ENCODE measurements around the gene MCEMP1. TPM values are rescaled to one million over a fixed set of nuclear protein-coding genes. Genes with fewer than 3 reads are reported as not detected.

Gene MCEMP1
- total and polyA plus RNA-seq, 2 of the 13 experiments (the other 11 are each of a cell fraction or from before 2014, with no cell fraction given) = not detected

DNA sequence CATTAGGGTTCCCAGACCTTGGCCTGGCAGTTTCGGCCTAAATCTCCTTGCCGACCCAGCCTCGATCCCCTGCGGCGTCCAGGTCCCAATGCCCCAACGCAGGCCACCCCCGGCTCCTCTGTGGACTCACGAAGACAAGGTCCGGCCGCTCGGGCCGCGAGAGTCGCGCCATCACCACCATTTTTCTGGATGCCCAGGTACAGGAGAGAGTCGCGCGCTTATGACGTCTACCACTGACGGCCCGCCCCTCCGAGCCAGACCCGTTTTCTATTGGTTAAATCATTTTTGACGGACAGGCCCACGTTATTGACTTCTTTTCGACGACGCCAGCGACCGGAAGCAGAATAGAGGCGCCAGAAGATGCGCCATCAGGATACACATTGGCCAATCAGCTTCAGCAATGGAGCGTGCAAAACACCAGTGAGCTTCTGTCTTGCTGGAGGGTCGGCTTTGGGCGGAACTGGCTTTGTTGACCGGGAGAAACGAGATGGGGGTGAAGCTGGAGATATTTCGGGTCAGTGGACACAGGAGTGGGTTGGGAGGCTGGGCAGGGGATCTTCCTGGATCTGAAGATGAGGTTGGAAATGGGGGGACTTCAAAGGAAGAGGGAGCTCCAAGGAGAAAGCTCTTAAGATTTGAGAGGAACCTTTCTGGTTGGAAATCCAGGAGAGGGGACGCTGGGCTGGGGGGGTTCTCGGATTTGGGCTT, 47.4 kb upstream of the MCEMP1 start, which contains the start of the genes PET100 and XAB2 (continued):
- TF ChIP-seq, protein P1, sequence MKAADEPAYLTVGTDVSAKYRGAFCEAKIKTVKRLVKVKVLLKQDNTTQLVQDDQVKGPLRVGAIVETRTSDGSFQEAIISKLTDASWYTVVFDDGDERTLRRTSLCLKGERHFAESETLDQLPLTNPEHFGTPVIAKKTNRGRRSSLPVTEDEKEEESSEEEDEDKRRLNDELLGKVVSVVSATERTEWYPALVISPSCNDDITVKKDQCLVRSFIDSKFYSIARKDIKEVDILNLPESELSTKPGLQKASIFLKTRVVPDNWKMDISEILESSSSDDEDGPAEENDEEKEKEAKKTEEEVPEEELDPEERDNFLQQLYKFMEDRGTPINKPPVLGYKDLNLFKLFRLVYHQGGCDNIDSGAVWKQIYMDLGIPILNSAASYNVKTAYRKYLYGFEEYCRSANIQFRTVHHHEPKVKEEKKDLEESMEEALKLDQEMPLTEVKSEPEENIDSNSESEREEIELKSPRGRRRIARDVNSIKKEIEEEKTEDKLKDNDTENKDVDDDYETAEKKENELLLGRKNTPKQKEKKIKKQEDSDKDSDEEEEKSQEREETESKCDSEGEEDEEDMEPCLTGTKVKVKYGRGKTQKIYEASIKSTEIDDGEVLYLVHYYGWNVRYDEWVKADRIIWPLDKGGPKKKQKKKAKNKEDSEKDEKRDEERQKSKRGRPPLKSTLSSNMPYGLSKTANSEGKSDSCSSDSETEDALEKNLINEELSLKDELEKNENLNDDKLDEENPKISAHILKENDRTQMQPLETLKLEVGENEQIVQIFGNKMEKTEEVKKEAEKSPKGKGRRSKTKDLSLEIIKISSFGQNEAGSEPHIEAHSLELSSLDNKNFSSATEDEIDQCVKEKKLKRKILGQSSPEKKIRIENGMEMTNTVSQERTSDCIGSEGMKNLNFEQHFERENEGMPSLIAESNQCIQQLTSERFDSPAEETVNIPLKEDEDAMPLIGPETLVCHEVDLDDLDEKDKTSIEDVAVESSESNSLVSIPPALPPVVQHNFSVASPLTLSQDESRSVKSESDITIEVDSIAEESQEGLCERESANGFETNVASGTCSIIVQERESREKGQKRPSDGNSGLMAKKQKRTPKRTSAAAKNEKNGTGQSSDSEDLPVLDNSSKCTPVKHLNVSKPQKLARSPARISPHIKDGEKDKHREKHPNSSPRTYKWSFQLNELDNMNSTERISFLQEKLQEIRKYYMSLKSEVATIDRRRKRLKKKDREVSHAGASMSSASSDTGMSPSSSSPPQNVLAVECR (CRISPR knock-in tag; IDR thresholded peaks at IDR 0.05; ENCODE audit: borderline replicate concordance) = peak; percentile 90
- TF ChIP-seq ZNF558 (CRISPR knock-in tag; IDR thresholded peaks at IDR 0.05; ENCODE audit: borderline replicate concordance) = 0 out of 2 replicates have a peak, but pooled peaks have one; percentile 69
- no peak for TF ChIP-seq ZNF569 (CRISPR knock-in tag; IDR thresholded peaks at IDR 0.05; ENCODE audit: borderline replicate concordance)
- TF ChIP-seq, protein P2, sequence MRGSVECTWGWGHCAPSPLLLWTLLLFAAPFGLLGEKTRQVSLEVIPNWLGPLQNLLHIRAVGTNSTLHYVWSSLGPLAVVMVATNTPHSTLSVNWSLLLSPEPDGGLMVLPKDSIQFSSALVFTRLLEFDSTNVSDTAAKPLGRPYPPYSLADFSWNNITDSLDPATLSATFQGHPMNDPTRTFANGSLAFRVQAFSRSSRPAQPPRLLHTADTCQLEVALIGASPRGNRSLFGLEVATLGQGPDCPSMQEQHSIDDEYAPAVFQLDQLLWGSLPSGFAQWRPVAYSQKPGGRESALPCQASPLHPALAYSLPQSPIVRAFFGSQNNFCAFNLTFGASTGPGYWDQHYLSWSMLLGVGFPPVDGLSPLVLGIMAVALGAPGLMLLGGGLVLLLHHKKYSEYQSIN (CRISPR knock-in tag; IDR thresholded peaks at IDR 0.05; ENCODE audit: borderline replicate concordance) = no peak
- TF ChIP-seq KDM5A (IDR thresholded peaks at IDR 0.05; ENCODE audit: borderline replicate concordance, low read length) = peak; percentile 100
- TF ChIP-seq, protein P3, sequence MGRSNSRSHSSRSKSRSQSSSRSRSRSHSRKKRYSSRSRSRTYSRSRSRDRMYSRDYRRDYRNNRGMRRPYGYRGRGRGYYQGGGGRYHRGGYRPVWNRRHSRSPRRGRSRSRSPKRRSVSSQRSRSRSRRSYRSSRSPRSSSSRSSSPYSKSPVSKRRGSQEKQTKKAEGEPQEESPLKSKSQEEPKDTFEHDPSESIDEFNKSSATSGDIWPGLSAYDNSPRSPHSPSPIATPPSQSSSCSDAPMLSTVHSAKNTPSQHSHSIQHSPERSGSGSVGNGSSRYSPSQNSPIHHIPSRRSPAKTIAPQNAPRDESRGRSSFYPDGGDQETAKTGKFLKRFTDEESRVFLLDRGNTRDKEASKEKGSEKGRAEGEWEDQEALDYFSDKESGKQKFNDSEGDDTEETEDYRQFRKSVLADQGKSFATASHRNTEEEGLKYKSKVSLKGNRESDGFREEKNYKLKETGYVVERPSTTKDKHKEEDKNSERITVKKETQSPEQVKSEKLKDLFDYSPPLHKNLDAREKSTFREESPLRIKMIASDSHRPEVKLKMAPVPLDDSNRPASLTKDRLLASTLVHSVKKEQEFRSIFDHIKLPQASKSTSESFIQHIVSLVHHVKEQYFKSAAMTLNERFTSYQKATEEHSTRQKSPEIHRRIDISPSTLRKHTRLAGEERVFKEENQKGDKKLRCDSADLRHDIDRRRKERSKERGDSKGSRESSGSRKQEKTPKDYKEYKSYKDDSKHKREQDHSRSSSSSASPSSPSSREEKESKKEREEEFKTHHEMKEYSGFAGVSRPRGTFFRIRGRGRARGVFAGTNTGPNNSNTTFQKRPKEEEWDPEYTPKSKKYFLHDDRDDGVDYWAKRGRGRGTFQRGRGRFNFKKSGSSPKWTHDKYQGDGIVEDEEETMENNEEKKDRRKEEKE (IDR thresholded peaks at IDR 0.05) = no peak
- TF ChIP-seq, protein P4, sequence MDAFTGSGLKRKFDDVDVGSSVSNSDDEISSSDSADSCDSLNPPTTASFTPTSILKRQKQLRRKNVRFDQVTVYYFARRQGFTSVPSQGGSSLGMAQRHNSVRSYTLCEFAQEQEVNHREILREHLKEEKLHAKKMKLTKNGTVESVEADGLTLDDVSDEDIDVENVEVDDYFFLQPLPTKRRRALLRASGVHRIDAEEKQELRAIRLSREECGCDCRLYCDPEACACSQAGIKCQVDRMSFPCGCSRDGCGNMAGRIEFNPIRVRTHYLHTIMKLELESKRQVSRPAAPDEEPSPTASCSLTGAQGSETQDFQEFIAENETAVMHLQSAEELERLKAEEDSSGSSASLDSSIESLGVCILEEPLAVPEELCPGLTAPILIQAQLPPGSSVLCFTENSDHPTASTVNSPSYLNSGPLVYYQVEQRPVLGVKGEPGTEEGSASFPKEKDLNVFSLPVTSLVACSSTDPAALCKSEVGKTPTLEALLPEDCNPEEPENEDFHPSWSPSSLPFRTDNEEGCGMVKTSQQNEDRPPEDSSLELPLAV (CRISPR knock-in tag; conservative IDR thresholded peaks at IDR 0.05; ENCODE audit: low read depth) = no peak
- TF ChIP-seq ZMYM4 (CRISPR knock-in tag; IDR thresholded peaks at IDR 0.05) = peak; percentile 33; the same call in 1 of the 2 replicates
- TF ChIP-seq JUND (CRISPR knock-in tag; IDR thresholded peaks at IDR 0.05) = no peak
- TF ChIP-seq TBP (CRISPR knock-in tag; IDR thresholded peaks at IDR 0.05) = no peak
- no peak for TF ChIP-seq ZNF552 (CRISPR knock-in tag; IDR thresholded peaks at IDR 0.05; ENCODE audit: borderline replicate concordance)
- TF ChIP-seq ZFAT (CRISPR knock-in tag; conservative IDR thresholded peaks at IDR 0.05) = no peak
- no peak for TF ChIP-seq CC2D1A (CRISPR knock-in tag; IDR thresholded peaks at IDR 0.05)
- TF ChIP-seq PCBP2 (optimal IDR thresholded peaks at IDR 0.05; ENCODE audit: low read depth, low read length, poor library complexity, severe bottlenecking) = no peak
- no peak for TF ChIP-seq RFXANK (CRISPR knock-in tag; IDR thresholded peaks at IDR 0.05)
- TF ChIP-seq ZNF777 (CRISPR knock-in tag; IDR thresholded peaks at IDR 0.05) = peak; percentile 58; the same call in 1 of the 2 replicates
- no peak for TF ChIP-seq GZF1 (CRISPR knock-in tag; IDR thresholded peaks at IDR 0.05)

All from HepG2 (cell line).